IPS-15b (cell line): Measurements from ENCODE around the gene C18orf32.
"Not testable (repeated sequence)": the region's sequence is repeated elsewhere in the genome, so short reads cannot be mapped to it uniquely, and the experiment has no call there.

ENCODE experiments used
- H3K27me3 ChIP-seq: one replicate; pipeline ENCODE4 v1.6.1; 2013; ENCODE audit warnings: low read length; ENCODE audit not compliant: control insufficient read depth, insufficient read depth
- H3K36me3 ChIP-seq: one replicate; pipeline ENCODE4 v1.6.1; 2013; ENCODE audit warnings: low read length; ENCODE audit not compliant: control insufficient read depth, insufficient read depth
- H3K4me1 ChIP-seq: one replicate; pipeline ENCODE4 v1.6.1; 2013; ENCODE audit warnings: mild to moderate bottlenecking, low read length; ENCODE audit not compliant: control insufficient read depth, insufficient read depth
- H3K4me3 ChIP-seq: one replicate; pipeline ENCODE4 v1.5.1; 2013; ENCODE audit warnings: low read depth, low read length
- H3K9ac ChIP-seq: one replicate; pipeline ENCODE4 v1.6.1; 2013; ENCODE audit warnings: low read depth, mild to moderate bottlenecking, low read length
- H3K9me3 ChIP-seq: one replicate; pipeline ENCODE4 v1.6.1; 2013; ENCODE audit warnings: mild to moderate bottlenecking, low read length; ENCODE audit not compliant: control insufficient read depth, insufficient read depth

C18orf32 gene

GRCh38 chr18:49460976-49461601, 25.9 kb downstream of the C18orf32 start:
- H3K27me3 ChIP-seq: no peaks in the 10 kb centered on the region
- H3K4me3 ChIP-seq: peak overlapping the region; percentile 40
- peaks cover 12% of the 10 kb centered on the region for H3K4me1 ChIP-seq
- H3K9ac ChIP-seq: no peak overlapping the region
- no peaks in the 10 kb centered on the region for H3K9me3 ChIP-seq
- H3K36me3 ChIP-seq: no peaks in the 10 kb centered on the region

GRCh38 chr18:49459404-49460171, 27.4 kb downstream of the C18orf32 start:
- Histone ChIP-seq H3K27me3 (no peaks in the 10 kb centered on the region), H3K36me3 (no peaks in the 10 kb centered on the region), H3K4me1 (peaks cover 2% of the 10 kb centered on the region), H3K9me3 (no peaks in the 10 kb centered on the region), H3K9ac (no peak overlapping the region), H3K4me3 (peak overlapping the region; percentile 67)

- Histone ChIP-seq H3K9ac (no peak overlapping the region), H3K27me3 (no peaks in the 10 kb centered on the region)
Observed at GRCh38 chr18:49457616-49458015, 29.4 kb downstream of the C18orf32 start.

GRCh38 chr18:49456794-49457193, 30.2 kb downstream of the C18orf32 start:
- no peaks in the 10 kb centered on the region for H3K9me3 ChIP-seq
- H3K4me3 ChIP-seq: no peak overlapping the region
- H3K9ac ChIP-seq: no peak overlapping the region
- no peaks in the 10 kb centered on the region for H3K4me1 ChIP-seq
- H3K36me3 ChIP-seq: no peaks in the 10 kb centered on the region
- no peaks in the 10 kb centered on the region for H3K27me3 ChIP-seq

More at GRCh38 chr18:49457616-49458015, 29.4 kb downstream of the C18orf32 start:
- Histone ChIP-seq H3K36me3 (no peaks in the 10 kb centered on the region), H3K4me1 (no peaks in the 10 kb centered on the region), H3K9me3 (no peaks in the 10 kb centered on the region), H3K4me3 (no peak overlapping the region)

- H3K9ac ChIP-seq, H3K4me1 ChIP-seq, H3K4me3 ChIP-seq, H3K9me3 ChIP-seq, H3K36me3 ChIP-seq, H3K27me3 ChIP-seq: not testable (repeated sequence)
Observed at GRCh38 chr18:49452534-49452933, 34.5 kb downstream of the C18orf32 start.

- Histone ChIP-seq H3K9me3 (no peaks in the 10 kb centered on the region), H3K36me3 (no peaks in the 10 kb centered on the region), H3K27me3 (no peaks in the 10 kb centered on the region), H3K9ac (no peak overlapping the region), H3K4me1 (no peaks in the 10 kb centered on the region), H3K4me3 (no peak overlapping the region)
Observed at GRCh38 chr18:49447810-49448745, 39.0 kb downstream of the C18orf32 start.

- H3K36me3 ChIP-seq: no peaks in the 10 kb centered on the region
- no peak overlapping the region for H3K9ac ChIP-seq
- no peaks in the 10 kb centered on the region for H3K27me3 ChIP-seq
Observed at GRCh38 chr18:49446481-49446880, 40.6 kb downstream of the C18orf32 start.

GRCh38 chr18:49444581-49444980, 42.5 kb downstream of the C18orf32 start:
- H3K4me1 ChIP-seq: no peaks in the 10 kb centered on the region
- H3K9ac ChIP-seq: no peak overlapping the region
- H3K27me3 ChIP-seq: no peaks in the 10 kb centered on the region
- no peak overlapping the region for H3K4me3 ChIP-seq
- no peaks in the 10 kb centered on the region for H3K9me3 ChIP-seq
- H3K36me3 ChIP-seq: no peaks in the 10 kb centered on the region

More at GRCh38 chr18:49446481-49446880, 40.6 kb downstream of the C18orf32 start:
- H3K4me1 ChIP-seq: no peaks in the 10 kb centered on the region
- no peak overlapping the region for H3K4me3 ChIP-seq
- H3K9me3 ChIP-seq: no peaks in the 10 kb centered on the region

- H3K27me3 ChIP-seq: no peaks in the 10 kb centered on the region
- H3K9me3 ChIP-seq: no peaks in the 10 kb centered on the region
- no peak overlapping the region for H3K4me3 ChIP-seq
- H3K9ac ChIP-seq: no peak overlapping the region
- H3K36me3 ChIP-seq: no peaks in the 10 kb centered on the region
- H3K4me1 ChIP-seq: no peaks in the 10 kb centered on the region
Observed at GRCh38 chr18:49443837-49444236, 43.2 kb downstream of the C18orf32 start.

GRCh38 chr18:49441338-49441938, 45.6 kb downstream of the C18orf32 start:
- no peak overlapping the region for H3K4me3 ChIP-seq
- no peak overlapping the region for H3K9ac ChIP-seq

GRCh38 chr18:49435170-49435569, 51.9 kb downstream of the C18orf32 start:
- Histone ChIP-seq H3K9ac (no peak overlapping the region), H3K4me3 (no peak overlapping the region), H3K36me3 (no peaks in the 10 kb centered on the region), H3K4me1 (peaks cover 9% of the 10 kb centered on the region), H3K27me3 (no peaks in the 10 kb centered on the region), H3K9me3 (no peaks in the 10 kb centered on the region)

More at GRCh38 chr18:49441338-49441938, 45.6 kb downstream of the C18orf32 start:
- Histone ChIP-seq H3K9me3 (no peaks in the 10 kb centered on the region), H3K27me3 (no peaks in the 10 kb centered on the region), H3K4me1 (no peaks in the 10 kb centered on the region), H3K36me3 (no peaks in the 10 kb centered on the region)
